ENCODE results near the gene ZBTB1. TPM values are rescaled to one million over a fixed set of nuclear protein-coding genes. Genes with fewer than 3 reads are reported as not detected.
A peak's percentile ranks its signal among the peaks of the same experiment; 100 is the strongest.

Gene ZBTB1
- polyA plus RNA-seq, 1 donor from 2014 or later: 24.8 TPM

DNA sequence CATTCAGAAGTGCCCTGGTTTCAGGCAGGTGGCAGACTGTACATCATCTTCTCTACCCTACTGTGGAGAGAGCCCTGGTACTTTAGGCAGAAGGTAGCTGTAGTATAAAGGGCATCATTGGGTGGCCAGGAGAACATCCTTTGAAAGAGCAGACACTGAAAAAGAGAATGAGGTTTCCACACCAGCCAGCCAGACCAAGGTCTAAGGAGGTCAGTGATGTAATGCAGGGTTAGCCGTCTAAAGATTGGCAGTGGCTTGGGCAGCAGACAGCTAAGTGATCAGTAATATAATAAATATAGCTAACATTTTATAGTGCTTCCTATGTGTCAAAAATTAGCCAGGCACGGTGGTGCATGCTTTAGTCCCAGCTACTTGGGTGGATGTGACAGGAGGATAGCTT is 12.9 kb upstream of the ZBTB1 start:
- Histone ChIP-seq H3K27me3 (ENCODE audit: insufficient read depth, low read depth, low read length) (no peaks in the 10 kb centered on the region), H3K9me3 (ENCODE audit: low read length) (no peaks in the 10 kb centered on the region), H3K4me2 (ENCODE audit: low read length) (no peak overlapping the region), H3K9me2 (ENCODE audit: insufficient read depth, low read length) (no peaks in the 10 kb centered on the region), H3F3A (ENCODE audit: insufficient read depth, low read length, poor library complexity, severe bottlenecking) (no peaks in the 10 kb centered on the region), H3K4me3 (ENCODE audit: low read length) (no peak overlapping the region), H2AFZ (ENCODE audit: low read depth, low read length) (no peak overlapping the region), H3K79me2 (replicated peaks; ENCODE audit: insufficient read depth, low read length) (no peaks in the 10 kb centered on the region), H3K9ac (ENCODE audit: low read length) (no peak overlapping the region), H4K20me1 (ENCODE audit: insufficient read depth) (no peaks in the 10 kb centered on the region), H3K27ac (ENCODE audit: low read length) (no peak overlapping the region), H3K36me3 (ENCODE audit: insufficient read depth, low read length) (no peaks in the 10 kb centered on the region)
- TF ChIP-seq SMC3 (conservative IDR thresholded peaks at IDR 0.05; ENCODE audit: poor library complexity) (no peak), EP300 (conservative IDR thresholded peaks at IDR 0.05; ENCODE audit: poor library complexity, severe bottlenecking) (no peak), MXI1 (conservative IDR thresholded peaks at IDR 0.05; ENCODE audit: poor library complexity, severe bottlenecking) (no peak), EZH2 (IDR thresholded peaks at IDR 0.05; ENCODE audit: borderline replicate concordance, insufficient read depth, low read length, poor library complexity, severe bottlenecking) (no peak), POLR2AphosphoS5 (IDR thresholded peaks at IDR 0.05) (no peak), TAF1 (IDR thresholded peaks at IDR 0.05; ENCODE audit: low read depth) (no peak), RAD21 (conservative IDR thresholded peaks at IDR 0.05) (no peak)
- TF ChIP-seq, protein P1, sequence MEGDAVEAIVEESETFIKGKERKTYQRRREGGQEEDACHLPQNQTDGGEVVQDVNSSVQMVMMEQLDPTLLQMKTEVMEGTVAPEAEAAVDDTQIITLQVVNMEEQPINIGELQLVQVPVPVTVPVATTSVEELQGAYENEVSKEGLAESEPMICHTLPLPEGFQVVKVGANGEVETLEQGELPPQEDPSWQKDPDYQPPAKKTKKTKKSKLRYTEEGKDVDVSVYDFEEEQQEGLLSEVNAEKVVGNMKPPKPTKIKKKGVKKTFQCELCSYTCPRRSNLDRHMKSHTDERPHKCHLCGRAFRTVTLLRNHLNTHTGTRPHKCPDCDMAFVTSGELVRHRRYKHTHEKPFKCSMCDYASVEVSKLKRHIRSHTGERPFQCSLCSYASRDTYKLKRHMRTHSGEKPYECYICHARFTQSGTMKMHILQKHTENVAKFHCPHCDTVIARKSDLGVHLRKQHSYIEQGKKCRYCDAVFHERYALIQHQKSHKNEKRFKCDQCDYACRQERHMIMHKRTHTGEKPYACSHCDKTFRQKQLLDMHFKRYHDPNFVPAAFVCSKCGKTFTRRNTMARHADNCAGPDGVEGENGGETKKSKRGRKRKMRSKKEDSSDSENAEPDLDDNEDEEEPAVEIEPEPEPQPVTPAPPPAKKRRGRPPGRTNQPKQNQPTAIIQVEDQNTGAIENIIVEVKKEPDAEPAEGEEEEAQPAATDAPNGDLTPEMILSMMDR (IDR thresholded peaks at IDR 0.05; ENCODE audit: poor library complexity, severe bottlenecking): no peak
- TF ChIP-seq, protein P2, sequence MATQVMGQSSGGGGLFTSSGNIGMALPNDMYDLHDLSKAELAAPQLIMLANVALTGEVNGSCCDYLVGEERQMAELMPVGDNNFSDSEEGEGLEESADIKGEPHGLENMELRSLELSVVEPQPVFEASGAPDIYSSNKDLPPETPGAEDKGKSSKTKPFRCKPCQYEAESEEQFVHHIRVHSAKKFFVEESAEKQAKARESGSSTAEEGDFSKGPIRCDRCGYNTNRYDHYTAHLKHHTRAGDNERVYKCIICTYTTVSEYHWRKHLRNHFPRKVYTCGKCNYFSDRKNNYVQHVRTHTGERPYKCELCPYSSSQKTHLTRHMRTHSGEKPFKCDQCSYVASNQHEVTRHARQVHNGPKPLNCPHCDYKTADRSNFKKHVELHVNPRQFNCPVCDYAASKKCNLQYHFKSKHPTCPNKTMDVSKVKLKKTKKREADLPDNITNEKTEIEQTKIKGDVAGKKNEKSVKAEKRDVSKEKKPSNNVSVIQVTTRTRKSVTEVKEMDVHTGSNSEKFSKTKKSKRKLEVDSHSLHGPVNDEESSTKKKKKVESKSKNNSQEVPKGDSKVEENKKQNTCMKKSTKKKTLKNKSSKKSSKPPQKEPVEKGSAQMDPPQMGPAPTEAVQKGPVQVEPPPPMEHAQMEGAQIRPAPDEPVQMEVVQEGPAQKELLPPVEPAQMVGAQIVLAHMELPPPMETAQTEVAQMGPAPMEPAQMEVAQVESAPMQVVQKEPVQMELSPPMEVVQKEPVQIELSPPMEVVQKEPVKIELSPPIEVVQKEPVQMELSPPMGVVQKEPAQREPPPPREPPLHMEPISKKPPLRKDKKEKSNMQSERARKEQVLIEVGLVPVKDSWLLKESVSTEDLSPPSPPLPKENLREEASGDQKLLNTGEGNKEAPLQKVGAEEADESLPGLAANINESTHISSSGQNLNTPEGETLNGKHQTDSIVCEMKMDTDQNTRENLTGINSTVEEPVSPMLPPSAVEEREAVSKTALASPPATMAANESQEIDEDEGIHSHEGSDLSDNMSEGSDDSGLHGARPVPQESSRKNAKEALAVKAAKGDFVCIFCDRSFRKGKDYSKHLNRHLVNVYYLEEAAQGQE (IDR thresholded peaks at IDR 0.05; ENCODE audit: borderline replicate concordance): no peak

DNA sequence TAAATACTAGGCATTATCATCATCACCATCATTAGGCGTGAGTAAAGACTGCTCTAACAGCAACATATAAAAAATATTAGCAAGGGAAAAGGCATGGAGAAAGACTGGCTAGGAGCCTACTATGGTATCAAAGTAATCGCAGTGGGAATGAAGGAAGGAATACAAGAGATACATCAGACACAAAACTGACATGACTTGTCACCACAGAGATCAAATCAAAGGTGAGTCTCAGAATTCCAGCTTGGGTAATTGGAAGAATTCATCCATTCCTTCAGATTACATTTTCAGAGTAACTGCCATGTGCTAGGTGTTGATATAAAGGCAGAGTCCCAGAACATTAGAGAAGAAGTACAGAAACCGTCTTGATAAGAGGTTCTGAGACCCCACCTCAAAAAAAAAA is 11.1 kb upstream of the ZBTB1 start:
- Histone ChIP-seq H3F3A (ENCODE audit: insufficient read depth, low read length, poor library complexity, severe bottlenecking) (no peaks in the 10 kb centered on the region), H3K27me3 (ENCODE audit: insufficient read depth, low read depth, low read length) (no peaks in the 10 kb centered on the region), H2AFZ (ENCODE audit: low read depth, low read length) (no peak overlapping the region), H3K9me3 (ENCODE audit: low read length) (no peaks in the 10 kb centered on the region), H4K20me1 (ENCODE audit: insufficient read depth) (no peaks in the 10 kb centered on the region), H3K27ac (ENCODE audit: low read length) (peak overlapping the region; percentile 59), H3K36me3 (ENCODE audit: insufficient read depth, low read length) (no peaks in the 10 kb centered on the region), H3K4me3 (ENCODE audit: low read length) (peak overlapping the region; percentile 28), H3K4me2 (ENCODE audit: low read length) (peak overlapping the region; percentile 4), H3K9ac (ENCODE audit: low read length) (no peak overlapping the region), H3K79me2 (replicated peaks; ENCODE audit: insufficient read depth, low read length) (no peaks in the 10 kb centered on the region), H3K9me2 (ENCODE audit: insufficient read depth, low read length) (no peaks in the 10 kb centered on the region)
- TF ChIP-seq, protein P1 (IDR thresholded peaks at IDR 0.05; ENCODE audit: poor library complexity, severe bottlenecking): no peak
- TF ChIP-seq EZH2 (IDR thresholded peaks at IDR 0.05; ENCODE audit: borderline replicate concordance, insufficient read depth, low read length, poor library complexity, severe bottlenecking): no peak
- TF ChIP-seq POLR2AphosphoS5 (IDR thresholded peaks at IDR 0.05): peak; percentile 77
- no peak for TF ChIP-seq TAF1 (IDR thresholded peaks at IDR 0.05; ENCODE audit: low read depth)
- TF ChIP-seq, protein P2 (IDR thresholded peaks at IDR 0.05; ENCODE audit: borderline replicate concordance): peak; percentile 97
- peak; percentile 91 for TF ChIP-seq EP300 (conservative IDR thresholded peaks at IDR 0.05; ENCODE audit: poor library complexity, severe bottlenecking)
- peak; percentile 56 for TF ChIP-seq MXI1 (conservative IDR thresholded peaks at IDR 0.05; ENCODE audit: poor library complexity, severe bottlenecking)
- no peak for TF ChIP-seq RAD21 (conservative IDR thresholded peaks at IDR 0.05)
- TF ChIP-seq SMC3 (conservative IDR thresholded peaks at IDR 0.05; ENCODE audit: poor library complexity): no peak
